Placental epithelial cell (primary cell): ENCODE data around the gene TSN. TPM values are rescaled to one million over a fixed set of nuclear protein-coding genes. Genes with fewer than 3 reads are reported as not detected.

Experiments
- total RNA-seq: library from RNA; depleted of rRNA; stranded (reverse); fragments of >200 nt; gene quantifications from 2 replicates; pipeline ENCODE4 v1.2.3, GENCODE V29; 2012

TSN gene
- total RNA-seq, result 32.2 and 50.3 TPM in 2 replicates

DNA sequence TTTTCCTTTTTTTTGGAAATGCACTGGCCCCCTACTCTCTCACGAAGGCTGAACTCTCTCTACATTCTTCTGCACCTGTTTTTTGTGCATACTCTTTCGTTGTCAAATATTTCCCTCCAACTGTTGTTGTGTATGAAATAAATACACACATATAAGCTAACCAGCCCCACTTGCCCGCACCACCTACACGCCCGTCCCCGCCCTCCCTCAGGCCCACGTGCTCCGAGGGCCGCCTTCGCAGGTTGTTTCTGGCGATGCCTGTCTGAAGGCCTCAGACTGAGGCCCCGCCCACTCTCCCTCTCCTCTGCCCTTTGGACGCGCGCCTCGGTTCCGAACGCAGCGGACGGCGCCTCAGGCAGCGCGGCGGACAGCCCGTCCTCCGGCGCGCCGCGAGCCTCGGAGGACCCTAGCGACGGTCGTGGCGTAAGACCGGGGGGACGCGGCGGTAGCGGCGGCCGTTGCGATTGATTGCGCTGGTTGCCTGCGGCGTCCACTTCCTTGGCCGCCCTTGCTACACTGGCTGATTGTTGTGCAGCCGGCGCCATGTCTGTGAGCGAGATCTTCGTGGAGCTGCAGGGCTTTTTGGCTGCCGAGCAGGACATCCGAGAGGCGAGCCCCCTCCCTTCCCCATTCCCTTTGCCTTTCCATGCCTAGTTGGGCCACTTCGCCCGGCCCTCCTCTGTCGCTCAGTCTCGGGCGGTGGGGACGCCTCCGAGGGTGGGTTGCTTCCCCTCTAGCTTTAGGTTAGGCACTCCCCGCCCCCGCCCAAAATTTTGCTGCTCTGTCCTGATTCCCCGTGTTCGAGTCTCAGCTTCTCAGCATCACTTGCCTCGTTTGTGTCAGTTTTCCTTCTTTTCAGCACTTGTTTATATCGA is at the start of gene TSN:
TSS of gene TSN (plus strand) at position 415 of the 875 bp plus-strand sequence. CDS start at position 544, 129 bp downstream.

DNA sequence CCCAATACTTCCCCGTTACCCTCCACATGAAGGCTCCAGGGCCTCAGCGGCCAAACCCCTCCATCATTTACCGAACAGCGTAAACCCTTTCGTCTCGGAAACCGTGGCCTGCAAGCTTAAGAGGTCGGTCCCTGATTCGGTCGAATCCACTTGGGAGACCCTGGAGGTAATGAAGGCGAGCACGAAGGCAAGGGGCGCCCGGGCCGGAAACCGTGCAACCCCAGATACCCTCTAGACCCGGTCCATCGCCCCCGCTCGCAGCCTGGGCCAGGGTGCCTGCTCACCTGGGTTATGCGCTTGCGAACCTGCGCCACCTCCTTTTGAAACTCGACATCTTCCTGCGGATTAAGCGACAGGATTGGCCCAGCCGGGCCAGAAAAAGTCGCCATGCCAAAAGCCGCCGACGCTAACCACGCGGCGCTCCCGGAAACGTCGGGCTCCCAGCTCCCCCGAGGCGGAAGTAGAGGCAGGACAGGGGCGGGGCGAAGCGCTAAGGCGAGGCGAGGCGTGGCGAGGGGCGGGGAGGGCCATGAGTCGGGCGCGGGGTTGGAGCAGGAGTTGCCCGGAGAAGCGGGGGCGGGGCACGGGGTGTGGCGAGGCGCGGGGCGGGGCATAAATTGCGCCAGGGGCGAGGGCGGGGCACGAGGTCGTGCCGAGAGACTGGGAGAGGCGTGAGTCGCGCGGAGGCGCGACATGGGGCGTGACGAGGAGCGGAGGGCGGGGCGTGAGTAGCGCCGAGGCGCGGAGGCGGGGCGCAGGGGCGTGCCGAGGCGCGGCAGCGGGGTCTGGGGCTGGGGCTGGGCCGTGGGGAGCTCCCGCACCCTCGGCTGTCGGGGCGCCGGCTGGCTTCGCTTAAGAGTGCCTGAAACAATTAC is 18.8 kb upstream of the TSN start, which contains the start of gene NIFK:
TSS of gene NIFK (minus strand) at position 414 of the 875 bp plus-strand sequence. CDS start at position 389, 25 bp downstream.

Other genes starting within 250 kb of the TSN start
- under 0.01 TPM in 1 of 2 replicates, not detected in the other for gene RNU4ATAC, start 224.8 kb upstream of the TSN start, total RNA-seq
- gene CLASP1, start 106.2 kb upstream of the TSN start, total RNA-seq, result 84.4 and 117 TPM in 2 replicates
- gene NIFK, start 18.8 kb upstream of the TSN start, total RNA-seq, result 31.2 and 36.1 TPM in 2 replicates